Cortex of kidney (tissue), 1 donor: ENCODE data around the gene L3MBTL3.
"Not testable (repeated sequence)": the region's sequence is repeated elsewhere in the genome, so short reads cannot be mapped to it uniquely, and the experiment has no call there.

Experiments
- DNase-seq: peaks from one replicate; lab custom pipeline; 2025; lab: John Stamatoyannopoulos, UW

L3MBTL3 gene

DNA sequence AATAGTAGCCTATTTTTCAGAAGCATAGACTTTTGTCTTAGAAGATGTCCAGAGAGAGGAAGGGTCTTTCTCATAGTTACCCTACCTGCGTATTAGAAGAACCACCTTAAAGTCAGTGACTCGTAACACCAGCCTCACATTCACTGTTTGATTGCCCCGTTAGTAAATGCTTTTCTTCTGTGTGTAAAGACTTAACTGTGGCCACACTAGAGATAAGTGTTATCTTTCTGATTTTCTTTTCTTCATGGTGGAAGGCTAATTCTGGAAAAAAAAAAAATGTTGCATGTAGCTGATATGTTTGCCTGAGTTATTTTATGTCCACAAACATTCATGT, 120.5 kb downstream of the L3MBTL3 start:
- DNase-seq, result no peak

DNA sequence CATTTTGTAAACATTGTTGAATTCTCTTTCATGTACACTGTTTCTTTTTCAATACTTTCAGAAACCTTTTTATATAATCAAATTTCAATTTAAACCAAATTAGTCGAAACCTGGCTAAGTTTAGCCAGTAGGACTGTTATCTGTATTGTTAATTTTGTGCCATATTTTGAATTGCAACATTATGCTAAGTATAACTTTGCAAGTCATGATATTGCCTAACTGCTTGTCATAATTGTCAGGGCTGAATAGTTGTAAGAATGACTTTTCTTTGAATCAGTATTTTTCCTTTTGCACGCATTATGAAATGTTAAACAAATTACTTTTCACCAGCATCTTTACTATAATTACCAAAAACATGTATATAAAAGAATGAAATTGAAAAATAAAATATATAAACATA, 121.7 kb downstream of the L3MBTL3 start:
- DNase-seq, result no peak

DNA sequence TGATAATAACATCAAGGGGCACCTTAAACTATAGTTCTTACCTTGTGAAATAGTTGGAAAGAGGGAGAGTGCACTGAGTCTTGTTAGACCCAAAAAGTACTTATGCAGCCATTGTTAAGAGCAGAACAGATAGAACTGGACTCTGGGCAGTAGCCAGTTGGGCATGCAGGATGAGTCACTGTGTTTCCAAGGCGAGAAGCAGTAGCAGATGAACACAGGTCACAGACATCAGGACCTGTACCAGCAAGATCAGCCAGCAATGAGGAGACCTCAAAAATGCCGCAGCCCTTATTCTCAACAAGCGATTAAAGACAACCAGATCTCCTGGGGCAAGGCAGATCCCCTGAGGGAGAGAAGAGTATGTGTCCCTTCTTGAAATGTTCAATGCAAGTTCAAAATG, 125.3 kb downstream of the L3MBTL3 start:
- no peak for DNase-seq

DNA sequence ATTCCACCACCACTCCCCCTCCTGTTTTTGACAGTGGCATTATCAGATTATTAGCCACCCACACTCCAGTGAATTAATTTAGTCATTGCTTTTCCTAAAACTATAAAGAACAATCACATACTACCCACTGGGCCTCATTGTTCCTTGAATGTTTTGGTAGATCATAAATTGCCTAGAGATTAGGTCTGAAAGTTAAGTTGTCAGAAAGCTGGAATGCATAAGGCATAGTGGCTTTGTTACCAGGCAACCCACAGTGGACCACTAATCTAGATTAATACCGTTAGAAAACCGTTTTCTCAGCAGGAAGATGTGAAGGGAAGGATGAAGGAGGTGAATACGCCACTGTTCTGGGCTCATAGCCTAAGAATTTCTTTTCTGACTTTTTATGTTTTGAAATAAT, 128.7 kb downstream of the L3MBTL3 start:
- no peak for DNase-seq

DNA sequence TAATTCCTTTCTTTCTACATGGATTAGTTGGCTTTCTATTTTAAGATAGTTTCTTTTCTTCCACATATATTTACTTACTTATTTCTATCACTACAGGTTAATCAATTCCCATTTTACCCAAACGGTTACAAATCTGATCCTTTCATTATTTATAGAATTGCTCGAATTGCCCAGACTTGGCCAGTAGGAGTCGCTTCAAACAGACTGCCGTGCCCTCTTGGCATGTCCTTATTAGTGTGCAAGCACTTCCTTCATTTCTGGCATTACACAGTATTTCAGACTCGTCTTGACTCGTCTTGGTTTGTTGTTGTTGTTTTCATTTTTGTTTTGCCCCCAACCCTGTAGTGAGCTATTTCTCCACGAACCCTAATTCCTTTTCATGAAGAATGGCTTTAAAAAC, 129.8 kb downstream of the L3MBTL3 start:
- no peak for DNase-seq

DNA sequence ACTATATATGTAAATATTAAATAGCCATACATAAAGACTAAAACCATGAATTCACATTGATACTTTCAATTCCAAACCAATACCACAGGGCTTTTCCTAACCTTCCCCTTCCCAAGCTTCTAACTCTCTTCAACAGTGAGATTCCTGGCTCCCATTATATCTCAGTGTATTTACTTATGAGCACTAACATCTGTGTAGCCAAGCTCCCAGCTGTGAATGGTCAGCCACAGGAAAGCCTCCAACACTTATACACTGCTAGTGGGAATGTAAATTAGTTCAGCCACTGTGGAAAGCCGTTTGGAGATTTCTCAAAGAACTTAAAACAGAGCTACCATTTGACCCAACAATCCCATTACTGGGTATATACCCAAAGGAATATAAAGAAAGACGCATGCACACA, 130.6 kb downstream of the L3MBTL3 start:
- not testable (repeated sequence) for DNase-seq

DNA sequence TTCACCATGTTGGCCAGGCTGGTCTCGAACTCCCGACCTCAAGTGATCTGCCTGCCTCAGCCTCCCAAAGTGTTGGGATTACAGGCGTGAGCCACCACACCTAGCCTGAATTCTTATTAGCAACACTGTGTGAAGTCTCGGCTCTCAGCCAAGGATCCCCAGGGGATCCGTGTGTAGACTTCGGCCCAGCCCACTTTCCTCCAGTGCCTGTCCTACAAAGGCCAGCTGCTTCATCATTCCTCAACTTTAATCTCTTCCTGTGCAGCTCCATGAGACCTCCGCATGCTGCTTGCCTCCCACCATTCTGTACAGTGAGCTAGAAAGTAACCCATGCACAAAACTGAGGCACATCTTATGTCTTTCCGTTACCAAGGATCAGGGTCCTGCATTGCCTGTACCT, 132.5 kb downstream of the L3MBTL3 start:
- no peak for DNase-seq

DNA sequence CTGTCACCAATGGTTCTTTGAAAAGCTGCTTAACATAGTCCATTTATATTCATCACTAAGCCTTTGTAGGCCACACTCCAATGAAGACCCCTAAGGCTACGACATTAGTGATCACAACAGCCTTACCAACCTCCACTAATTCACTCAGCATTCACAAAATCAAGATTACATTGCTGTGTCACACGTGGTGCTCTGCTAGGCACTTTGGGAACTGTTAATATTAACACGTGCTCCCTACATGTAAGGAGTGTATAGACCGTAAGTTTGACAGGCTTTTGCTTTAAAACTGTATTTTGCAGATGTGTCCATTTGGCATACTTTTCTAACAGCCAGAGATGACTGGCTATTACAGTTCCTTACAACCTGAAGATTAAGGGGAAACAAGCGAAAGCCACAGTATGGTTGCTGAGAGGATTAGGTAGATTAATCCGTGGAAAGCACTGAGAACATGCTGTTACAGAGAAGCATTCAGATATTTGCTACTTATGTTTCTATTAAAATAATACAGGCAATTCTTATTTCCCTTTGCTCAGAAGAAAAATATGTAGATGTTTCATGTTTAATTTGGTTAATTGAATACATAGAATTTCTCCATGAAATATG, 134.6 kb downstream of the L3MBTL3 start:
- DNase-seq, result no peak

DNA sequence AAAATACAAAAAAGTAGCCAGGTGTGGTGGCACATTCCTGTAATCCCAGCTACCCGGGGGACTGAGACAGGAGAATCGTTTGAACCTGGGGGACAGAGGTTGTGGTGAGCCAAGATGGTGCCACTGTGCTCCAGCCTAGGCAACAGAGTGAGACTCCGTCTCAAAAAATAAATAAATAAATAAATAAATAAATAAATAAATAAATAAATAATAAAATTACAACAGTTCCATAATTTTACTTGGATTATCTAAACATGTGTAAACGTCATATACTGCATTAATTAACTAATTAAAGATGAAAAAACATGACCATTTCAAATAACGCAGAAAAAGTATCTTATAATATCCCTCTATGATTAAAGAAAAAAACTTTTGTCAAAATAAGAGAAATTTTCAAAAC, 138.5 kb downstream of the L3MBTL3 start:
- DNase-seq, result no peak

DNA sequence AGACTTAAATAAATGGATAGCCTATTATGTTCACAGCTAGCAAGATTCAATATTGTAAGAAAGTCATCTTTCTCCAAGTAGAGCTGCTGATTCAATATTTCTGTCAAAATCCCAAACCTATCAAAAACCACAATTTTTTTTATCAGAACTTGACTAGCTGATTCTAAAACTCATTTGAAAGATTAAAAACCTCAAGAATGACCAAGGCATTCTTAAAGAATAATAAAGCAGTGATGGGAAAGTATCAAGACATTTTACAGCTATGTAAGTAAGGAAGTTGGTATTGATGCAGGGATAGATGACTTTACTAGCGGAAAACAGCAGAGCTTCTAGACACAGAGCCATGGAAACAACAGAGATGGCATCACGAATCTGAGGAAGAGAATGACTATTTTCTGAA, 139.7 kb downstream of the L3MBTL3 start:
- no peak for DNase-seq

DNA sequence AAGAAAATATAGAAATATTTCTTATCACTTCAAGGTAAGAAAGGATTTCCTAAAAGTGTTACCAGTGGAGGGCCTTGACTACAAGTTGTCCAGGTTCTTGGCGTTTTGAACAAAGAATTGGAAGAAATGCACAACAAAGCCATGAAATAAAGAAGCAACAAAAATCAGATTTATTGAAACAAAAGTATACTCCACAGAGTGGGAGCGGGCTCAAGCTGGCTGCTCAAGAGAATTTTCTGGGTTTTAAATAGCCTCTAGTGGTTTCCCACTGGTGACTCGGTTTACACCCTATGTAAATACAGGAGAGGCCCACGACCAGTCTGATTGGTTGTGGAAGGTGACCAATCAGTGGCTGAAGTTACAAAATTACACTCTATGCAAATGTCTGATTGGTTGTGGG, 140.2 kb downstream of the L3MBTL3 start:
- no peak for DNase-seq

DNA sequence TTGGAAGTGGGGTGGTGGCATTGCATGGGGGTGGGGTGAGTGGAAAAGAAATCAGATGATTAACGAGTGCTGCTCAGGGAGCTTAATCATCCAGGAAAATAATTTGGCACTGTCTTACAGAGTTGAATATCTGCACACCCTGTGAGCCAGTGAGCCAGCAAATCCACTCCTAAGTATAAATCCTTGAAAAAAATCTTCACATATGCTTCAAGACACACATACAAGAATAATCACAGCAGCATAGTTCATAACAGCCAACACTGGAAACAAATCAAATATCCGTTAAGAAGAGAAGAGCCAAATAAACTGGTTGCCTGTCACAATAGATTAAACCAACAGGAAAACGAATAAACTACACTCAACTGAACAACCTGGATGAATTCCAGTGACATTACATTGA, 141.6 kb downstream of the L3MBTL3 start:
- no peak for DNase-seq

DNA sequence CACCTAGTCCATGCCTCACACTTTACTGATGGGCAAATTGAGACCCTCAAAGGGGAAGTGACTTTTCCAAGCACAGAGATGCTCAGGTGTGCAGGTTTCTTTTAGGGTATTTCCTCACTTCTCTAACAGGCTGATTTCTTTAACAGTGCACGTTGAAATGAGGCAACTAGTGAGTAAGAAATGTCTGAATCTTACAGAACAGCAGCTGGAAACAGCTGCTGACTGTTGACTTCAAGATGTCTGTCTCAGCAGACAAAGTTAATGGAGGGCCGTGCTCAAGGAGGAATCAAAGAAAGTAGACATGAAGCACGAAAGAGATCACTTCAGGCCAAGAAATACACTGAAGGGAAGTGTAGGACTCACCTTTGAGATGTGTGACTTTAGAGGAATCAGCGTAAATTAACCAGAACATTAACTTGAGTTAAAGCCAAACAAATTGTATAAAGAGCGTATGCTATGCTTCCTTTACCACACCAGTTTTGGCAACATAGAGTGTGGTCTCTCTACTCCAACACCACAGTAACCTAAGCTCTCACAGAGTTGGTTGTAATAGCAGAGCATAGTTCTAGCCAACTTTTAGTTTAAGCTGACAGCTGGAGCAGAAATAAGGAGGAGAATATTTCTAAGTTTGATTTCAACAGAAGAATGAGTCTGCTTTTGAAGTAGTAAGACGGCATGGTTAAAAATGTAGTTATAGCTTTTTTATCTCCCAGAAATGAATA, 143.5 kb downstream of the L3MBTL3 start:
- DNase-seq, result no peak

DNA sequence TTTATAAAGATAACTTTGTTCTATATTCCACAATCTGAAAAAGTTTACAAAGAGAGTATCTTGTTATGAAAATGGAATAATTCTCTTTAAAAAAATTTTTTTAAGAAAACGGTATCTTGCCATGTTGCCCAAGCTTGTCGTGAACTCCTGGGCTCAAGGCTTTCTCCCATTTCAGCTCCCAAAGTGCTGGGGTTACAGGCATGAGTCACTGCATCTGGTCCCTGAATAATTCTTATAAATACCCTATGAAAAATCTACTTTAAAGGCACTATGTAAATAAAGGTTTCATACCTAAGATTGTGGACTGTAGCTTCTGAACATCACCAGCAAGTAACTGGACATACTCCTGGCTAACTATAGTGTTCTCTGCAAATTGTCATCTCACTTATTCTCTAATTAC, 144.0 kb downstream of the L3MBTL3 start:
- DNase-seq, result no peak

DNA sequence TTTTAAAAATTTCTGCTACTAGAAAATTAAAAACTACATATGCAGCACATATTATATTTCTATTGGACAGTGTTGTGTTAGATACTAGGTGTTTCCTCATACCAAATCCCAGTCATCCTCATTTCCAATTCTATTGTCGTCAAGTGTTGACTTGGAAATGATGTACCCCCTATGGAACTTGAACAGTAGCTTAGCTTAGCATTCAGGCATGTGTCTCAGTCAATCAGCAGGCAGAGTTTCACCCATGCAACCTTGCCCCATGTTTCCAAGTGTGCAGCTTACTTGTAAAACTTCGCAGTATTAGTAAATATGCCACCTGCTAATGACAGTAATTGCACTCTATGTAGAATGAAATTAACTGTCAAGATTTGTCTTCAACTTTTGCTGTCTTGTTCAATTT, 144.9 kb downstream of the L3MBTL3 start:
- DNase-seq, result no peak

DNA sequence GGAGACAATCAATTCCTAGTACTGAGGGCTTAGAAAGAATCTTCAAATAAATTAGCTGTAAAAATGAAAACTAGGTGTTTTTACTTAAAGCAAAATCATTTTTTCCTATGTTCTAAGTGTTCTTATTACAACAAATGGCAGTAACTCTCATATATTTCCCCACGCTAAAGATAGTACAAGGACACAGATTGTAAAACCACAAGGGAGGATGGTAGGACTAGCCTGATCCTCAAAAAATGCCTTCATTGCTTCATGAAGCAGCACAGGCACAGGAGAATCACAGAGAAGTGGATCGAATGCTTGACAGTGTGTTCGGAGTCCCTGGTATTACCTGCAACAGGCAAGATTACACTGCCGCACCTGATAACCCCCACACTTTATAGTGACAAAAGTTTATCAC, 145.9 kb downstream of the L3MBTL3 start:
- DNase-seq, result no peak

DNA sequence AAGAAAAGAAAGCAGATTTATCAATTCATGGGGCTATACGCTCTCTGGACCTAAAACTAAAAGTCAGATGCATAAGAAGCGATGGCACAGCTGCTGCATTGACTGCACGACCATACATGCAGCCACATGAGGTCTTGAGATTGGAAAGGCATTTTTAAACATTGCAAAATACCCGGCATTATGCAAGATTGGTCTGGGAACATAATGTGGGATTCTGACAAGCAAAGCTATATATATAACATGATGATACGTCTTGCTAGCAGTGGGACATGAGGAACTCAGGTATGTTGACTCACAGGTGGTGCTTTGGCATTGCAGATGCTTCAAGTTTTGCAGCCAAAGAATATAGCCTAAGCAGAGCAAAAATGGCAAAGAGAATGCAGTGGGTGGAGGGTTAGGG, 149.3 kb downstream of the L3MBTL3 start:
- DNase-seq, result no peak

DNA sequence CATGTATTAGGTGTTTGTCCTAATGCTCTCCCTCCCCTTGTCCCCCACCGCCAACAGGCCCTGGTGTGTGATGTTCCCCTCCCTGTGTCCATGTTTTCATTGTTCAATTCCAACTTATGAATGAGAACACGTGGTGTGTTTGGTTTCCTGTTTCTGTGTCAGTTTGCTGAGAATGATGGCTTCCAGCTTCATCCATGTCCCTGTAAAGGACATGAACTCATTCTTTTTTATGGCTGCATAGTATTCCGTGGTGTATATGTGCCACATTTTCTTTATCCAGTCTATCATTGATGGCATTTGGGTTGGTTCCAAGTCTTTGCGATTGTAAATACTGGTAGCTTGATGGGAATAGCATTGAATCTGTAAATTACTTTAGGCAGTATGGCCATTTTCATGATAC, 151.8 kb downstream of the L3MBTL3 start:
- not testable (repeated sequence) for DNase-seq

DNA sequence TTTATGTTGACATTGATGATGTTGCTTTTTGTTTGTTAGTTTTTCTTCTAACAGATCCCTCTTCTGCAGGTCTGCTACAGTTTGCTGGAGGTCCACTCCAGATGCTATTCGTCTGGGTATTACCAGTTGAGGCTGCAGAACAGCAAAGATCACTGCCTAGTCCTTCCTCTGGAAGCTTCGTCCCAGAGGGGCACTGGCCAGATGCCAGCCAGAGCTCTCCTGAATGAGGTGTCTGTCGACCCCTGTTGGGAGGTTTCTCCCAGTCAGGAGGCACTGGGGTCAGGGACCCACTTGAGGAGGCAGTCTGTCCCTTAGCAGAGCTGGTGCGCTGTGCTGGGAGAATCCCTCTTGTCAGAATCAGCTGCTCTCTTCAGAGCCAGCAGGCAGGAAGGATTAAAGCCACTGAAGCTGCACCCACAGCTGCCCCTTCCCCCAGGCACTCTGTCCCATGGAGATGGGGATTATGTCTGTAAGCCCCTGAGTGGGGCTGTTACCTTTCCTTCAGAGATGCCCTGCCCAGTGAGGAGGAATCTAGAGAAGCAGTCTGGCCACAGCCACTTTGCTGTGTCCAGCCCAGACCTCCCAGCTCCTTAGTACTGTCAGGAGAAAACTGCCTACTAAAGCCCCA, 155.1 kb downstream of the L3MBTL3 start:
- not testable (repeated sequence) for DNase-seq

DNA sequence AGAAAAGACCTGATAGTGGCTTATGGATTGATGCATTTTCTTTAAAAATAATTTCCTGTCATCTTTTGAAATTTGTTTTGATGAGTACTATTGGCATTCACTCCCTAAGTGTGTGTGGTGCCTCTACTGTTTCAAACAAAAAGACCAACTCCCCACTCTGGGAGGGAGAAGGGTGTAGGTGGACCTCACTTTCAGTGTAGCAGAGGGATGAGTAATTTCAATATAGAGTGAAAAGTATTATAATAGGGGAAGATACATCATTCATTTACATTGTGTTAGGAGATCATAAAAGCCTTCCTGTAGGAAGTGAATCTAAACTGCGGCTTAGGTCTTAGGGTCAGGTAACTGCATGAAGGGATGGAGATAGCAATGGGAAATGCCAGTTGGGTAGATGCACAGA, 158.0 kb downstream of the L3MBTL3 start:
- no peak for DNase-seq

DNA sequence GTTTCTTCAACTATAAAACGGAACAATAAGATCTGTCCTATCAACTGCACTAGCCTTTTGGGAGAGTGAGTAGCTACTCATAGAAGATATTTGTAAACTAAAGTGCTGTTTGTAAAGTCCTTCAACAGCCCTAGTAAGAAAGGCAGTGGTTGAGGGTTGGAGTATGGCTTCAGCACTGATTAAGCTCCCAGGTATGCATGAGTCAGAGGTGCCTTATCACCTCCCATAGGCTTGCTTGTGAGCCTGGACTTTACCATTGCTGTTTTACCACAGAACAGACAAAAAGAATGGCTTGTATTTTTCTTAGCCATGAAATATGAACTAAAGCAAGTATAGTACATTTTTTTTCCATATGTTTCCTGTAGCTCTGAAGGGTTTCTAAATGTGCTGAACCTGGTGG, 160.3 kb downstream of the L3MBTL3 start:
- DNase-seq, result no peak

DNA sequence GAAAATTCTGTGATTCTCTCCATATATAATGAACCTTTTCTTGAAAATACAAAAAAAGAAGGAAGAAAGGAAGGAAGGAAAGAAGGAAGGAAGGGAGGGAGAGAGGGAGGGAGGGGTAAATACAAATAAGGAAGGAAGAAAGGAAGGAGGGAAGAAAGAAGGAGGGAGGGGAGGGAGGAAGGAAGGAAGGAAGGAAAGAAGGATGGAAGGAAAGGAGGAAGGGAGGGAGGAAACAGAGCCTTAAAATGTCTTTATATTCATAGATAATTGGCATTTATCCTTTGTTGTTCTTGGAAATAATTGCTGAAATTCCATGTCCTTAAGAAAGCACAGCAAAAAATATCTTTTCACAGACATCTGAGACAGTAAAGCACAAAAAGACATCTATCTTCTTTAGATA, 164.1 kb downstream of the L3MBTL3 start:
- DNase-seq, result no peak

DNA sequence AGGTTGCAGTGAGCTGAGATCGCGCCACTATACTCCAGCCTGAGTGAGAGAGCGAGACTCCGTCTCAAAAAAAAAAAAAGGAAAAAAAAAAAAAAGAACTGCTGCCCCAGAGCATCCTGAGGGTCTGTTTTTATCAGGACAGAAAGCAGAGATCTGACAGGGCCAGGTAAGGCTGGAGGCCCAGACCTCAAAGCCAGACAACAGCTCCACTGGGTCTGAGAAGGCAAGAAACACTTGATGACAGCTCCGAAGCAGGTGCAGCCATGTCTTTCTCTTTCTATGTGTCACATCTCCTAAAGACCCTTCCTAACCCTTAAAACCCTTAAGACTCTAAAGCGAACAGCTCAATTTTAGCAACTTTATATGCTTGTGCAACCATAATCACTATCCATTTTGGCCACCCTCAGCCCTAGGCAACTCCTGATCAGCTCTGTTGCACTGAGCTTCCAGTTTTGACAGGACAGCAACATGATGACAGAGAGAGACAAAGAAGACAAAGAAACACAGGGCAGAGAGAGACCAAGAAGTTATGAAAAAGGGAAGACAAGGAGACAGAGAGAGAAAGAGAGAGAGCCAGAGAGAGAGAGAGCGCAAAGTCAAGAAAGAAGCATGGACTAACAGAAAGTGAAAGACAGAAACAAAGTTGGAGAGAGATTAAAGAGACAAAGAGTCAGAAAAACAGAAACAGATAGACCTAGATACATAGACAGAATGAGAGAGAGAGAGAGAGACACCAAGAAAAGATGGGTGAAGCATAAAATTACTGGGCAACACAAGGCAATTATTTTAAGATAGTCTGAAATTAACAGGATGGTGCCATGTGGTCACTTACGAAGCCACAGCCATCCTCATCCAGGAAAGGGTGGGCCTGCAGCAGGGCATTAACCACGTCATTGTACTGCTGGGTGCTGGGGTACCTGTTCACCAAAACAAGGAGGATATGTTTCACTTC, 165.2 kb downstream of the L3MBTL3 start:
- DNase-seq, result no peak
